ENCODE results near the gene STARD7.

STARD7 gene

DNA sequence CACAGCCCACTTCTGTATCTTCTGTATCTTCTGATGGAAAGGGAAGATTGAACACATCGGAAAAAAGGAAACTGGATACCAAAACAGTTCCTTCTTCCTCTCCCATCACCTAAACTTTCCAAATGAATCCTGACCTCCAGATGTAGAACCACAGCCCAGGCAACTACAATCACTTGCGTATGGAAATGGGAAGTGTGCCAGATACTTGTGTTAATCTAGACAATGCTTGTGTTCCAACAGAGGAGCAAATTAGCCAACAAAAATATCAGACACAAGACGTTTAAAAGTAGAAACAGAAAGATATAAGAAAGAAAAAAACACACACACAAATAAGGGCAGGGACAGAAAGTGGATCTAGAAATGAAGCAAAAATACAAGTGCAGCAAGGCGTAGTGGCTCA lies 32.0 kb downstream of the STARD7 start:
- TF ChIP-seq EZH2 (optimal IDR thresholded peaks at IDR 0.05; ENCODE audit: low read depth, low read length) (no peak), EZH2phosphoT487 (IDR thresholded peaks at IDR 0.05; ENCODE audit: low read length) (no peak), CTCF (IDR thresholded peaks at IDR 0.05; ENCODE audit: low read length) (no peak)
- Histone ChIP-seq H3K9me3 (replicated peaks; ENCODE audit: insufficient read depth, low read length) (no peaks in the 10 kb centered on the region), H3F3A (ENCODE audit: insufficient read depth, low read length) (no peaks in the 10 kb centered on the region), H3K27me3 (replicated peaks; ENCODE audit: insufficient read depth, low read length) (no peaks in the 10 kb centered on the region), H3K9me2 (replicated peaks; ENCODE audit: insufficient read depth, low read length) (no peaks in the 10 kb centered on the region), H3K36me3 (replicated peaks; ENCODE audit: insufficient read depth, low read length) (no peaks in the 10 kb centered on the region), H3K27ac (ENCODE audit: low read length) (no peak overlapping the region), H3K4me2 (ENCODE audit: low read depth, low read length) (no peak overlapping the region), H3K79me2 (ENCODE audit: low read length) (no peaks in the 10 kb centered on the region), H3K4me3 (ENCODE audit: low read length) (no peak overlapping the region), H3K4me1 (ENCODE audit: low read length) (no peaks in the 10 kb centered on the region), H4K20me1 (ENCODE audit: insufficient read depth, low read length) (no peaks in the 10 kb centered on the region), H2AFZ (ENCODE audit: low read length) (no peak overlapping the region), H3K9ac (ENCODE audit: low read length) (no peak overlapping the region)
- DNase-seq = no peak

- H3K9me2 ChIP-seq (replicated peaks; ENCODE audit: insufficient read depth, low read length) = no peaks in the 10 kb centered on the region
- no peaks in the 10 kb centered on the region for H3K9me3 ChIP-seq (replicated peaks; ENCODE audit: insufficient read depth, low read length)
- no peaks in the 10 kb centered on the region for H3F3A ChIP-seq (ENCODE audit: insufficient read depth, low read length)
- no peaks in the 10 kb centered on the region for H3K4me1 ChIP-seq (ENCODE audit: low read length)
- H2AFZ ChIP-seq (ENCODE audit: low read length) = no peak overlapping the region
- no peaks in the 10 kb centered on the region for H3K27me3 ChIP-seq (replicated peaks; ENCODE audit: insufficient read depth, low read length)
- no peak overlapping the region for H3K27ac ChIP-seq (ENCODE audit: low read length)
- no peaks in the 10 kb centered on the region for H3K79me2 ChIP-seq (ENCODE audit: low read length)
- no peak overlapping the region for H3K4me3 ChIP-seq (ENCODE audit: low read length)
- H3K9ac ChIP-seq (ENCODE audit: low read length) = no peak overlapping the region
- no peak for DNase-seq
- H4K20me1 ChIP-seq (ENCODE audit: insufficient read depth, low read length) = no peaks in the 10 kb centered on the region
- no peak overlapping the region for H3K4me2 ChIP-seq (ENCODE audit: low read depth, low read length)
- TF ChIP-seq CTCF (IDR thresholded peaks at IDR 0.05; ENCODE audit: low read length) (no peak), EZH2phosphoT487 (IDR thresholded peaks at IDR 0.05; ENCODE audit: low read length) (no peak), EZH2 (optimal IDR thresholded peaks at IDR 0.05; ENCODE audit: low read depth, low read length) (no peak)
- no peaks in the 10 kb centered on the region for H3K36me3 ChIP-seq (replicated peaks; ENCODE audit: insufficient read depth, low read length)
These were observed 32.7 kb downstream of the STARD7 start for GRCh38 chr2:96175951-96176350.

- H3F3A ChIP-seq (ENCODE audit: insufficient read depth, low read length) = no peaks in the 10 kb centered on the region
- no peak overlapping the region for H3K9ac ChIP-seq (ENCODE audit: low read length)
- no peaks in the 10 kb centered on the region for H3K79me2 ChIP-seq (ENCODE audit: low read length)
- no peaks in the 10 kb centered on the region for H3K4me1 ChIP-seq (ENCODE audit: low read length)
- no peaks in the 10 kb centered on the region for H4K20me1 ChIP-seq (ENCODE audit: insufficient read depth, low read length)
- H3K36me3 ChIP-seq (replicated peaks; ENCODE audit: insufficient read depth, low read length) = no peaks in the 10 kb centered on the region
- peak; percentile 72 for DNase-seq
- no peaks in the 10 kb centered on the region for H3K27me3 ChIP-seq (replicated peaks; ENCODE audit: insufficient read depth, low read length)
- no peaks in the 10 kb centered on the region for H3K9me2 ChIP-seq (replicated peaks; ENCODE audit: insufficient read depth, low read length)
- H3K4me2 ChIP-seq (ENCODE audit: low read depth, low read length) = no peak overlapping the region
- TF ChIP-seq EZH2 (optimal IDR thresholded peaks at IDR 0.05; ENCODE audit: low read depth, low read length) = no peak
- TF ChIP-seq CTCF (IDR thresholded peaks at IDR 0.05; ENCODE audit: low read length) = peak; percentile 94
- H2AFZ ChIP-seq (ENCODE audit: low read length) = no peak overlapping the region
- H3K4me3 ChIP-seq (ENCODE audit: low read length) = no peak overlapping the region
- no peak overlapping the region for H3K27ac ChIP-seq (ENCODE audit: low read length)
- no peaks in the 10 kb centered on the region for H3K9me3 ChIP-seq (replicated peaks; ENCODE audit: insufficient read depth, low read length)
These were observed 34.1 kb downstream of the STARD7 start for GRCh38 chr2:96174251-96175144.

Measured in MM.1S (cell line).